Esophagus muscularis mucosa (tissue), 3 donors: ENCODE results near the gene SAP130.

ENCODE experiments used
- EP300 ChIP-seq: sonication (generic); formaldehyde crosslinking; IDR thresholded peaks from one replicate; pipeline ENCODE4 v1.6.1; 2017; ENCODE audit warnings: antibody characterized with exemption
- TF ChIP-seq, protein P1 (sequence below), 3 experiments: fragments of 200-600 bp in 2 of 3; fragments of 450-650 bp in 1 of 3; sonication (generic) in 2 of 3; IDR thresholded peaks; one replicate each; pipeline ENCODE4 v1.5.1; 2017 to 2019; ENCODE audit warnings: antibody characterized with exemption in 3 of 3, mild to moderate bottlenecking in 2 of 3, moderate library complexity in 1 of 3

DNA sequence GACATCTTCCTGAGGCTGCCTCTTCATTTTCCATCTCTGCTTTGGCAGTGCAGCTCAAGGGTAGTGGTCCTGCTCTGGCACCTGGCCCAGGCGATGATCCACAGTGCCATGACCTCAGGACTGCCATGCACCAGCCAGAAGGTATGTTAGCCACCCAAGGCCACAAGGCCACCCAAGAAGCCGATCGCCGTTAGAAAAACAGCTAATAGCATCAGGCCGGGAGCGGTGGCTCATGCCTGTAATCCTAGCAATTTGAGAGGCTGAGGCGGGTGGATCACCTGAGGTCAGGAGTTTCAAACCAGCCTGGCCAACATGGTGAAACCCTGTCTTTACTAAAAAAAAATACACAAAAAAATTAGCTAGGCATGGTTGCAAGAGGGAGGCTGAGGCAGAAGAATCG lies 34.7 kb upstream of the SAP130 start:
- TF ChIP-seq, protein P1, sequence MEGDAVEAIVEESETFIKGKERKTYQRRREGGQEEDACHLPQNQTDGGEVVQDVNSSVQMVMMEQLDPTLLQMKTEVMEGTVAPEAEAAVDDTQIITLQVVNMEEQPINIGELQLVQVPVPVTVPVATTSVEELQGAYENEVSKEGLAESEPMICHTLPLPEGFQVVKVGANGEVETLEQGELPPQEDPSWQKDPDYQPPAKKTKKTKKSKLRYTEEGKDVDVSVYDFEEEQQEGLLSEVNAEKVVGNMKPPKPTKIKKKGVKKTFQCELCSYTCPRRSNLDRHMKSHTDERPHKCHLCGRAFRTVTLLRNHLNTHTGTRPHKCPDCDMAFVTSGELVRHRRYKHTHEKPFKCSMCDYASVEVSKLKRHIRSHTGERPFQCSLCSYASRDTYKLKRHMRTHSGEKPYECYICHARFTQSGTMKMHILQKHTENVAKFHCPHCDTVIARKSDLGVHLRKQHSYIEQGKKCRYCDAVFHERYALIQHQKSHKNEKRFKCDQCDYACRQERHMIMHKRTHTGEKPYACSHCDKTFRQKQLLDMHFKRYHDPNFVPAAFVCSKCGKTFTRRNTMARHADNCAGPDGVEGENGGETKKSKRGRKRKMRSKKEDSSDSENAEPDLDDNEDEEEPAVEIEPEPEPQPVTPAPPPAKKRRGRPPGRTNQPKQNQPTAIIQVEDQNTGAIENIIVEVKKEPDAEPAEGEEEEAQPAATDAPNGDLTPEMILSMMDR (IDR thresholded peaks at IDR 0.05), result no peak
- no peak for TF ChIP-seq EP300
